HG03025 (cell line): ENCODE measurements around the gene TTC7B.
"Not testable (repeated sequence)": the region's sequence is repeated elsewhere in the genome, so short reads cannot be mapped to it uniquely, and the experiment has no call there.

ENCODE experiments used
- ATAC-seq: cut with Tn5 transposase; IDR thresholded peaks from one replicate; pipeline ENCODE4 v1.9.1; 2021; ENCODE audit warnings: mild to moderate bottlenecking, moderate library complexity; ENCODE audit not compliant: unreplicated experiment, low FRiP score

TTC7B gene

DNA sequence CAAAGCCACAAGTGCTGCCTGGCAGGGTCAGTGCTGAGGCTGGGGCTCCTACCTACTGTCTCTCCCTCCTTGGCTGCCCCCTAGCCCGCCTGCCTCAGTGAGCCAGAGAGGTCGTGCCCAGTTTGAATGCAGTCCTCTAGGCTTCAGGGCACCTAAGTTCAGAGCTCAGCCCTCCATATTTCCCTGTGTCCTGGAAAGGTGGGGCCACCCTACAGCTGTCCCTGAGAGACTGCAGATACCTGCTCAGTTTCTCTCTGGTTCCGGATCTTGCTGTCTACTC, 276.8 kb downstream of the TTC7B start:
- no peak for ATAC-seq

DNA sequence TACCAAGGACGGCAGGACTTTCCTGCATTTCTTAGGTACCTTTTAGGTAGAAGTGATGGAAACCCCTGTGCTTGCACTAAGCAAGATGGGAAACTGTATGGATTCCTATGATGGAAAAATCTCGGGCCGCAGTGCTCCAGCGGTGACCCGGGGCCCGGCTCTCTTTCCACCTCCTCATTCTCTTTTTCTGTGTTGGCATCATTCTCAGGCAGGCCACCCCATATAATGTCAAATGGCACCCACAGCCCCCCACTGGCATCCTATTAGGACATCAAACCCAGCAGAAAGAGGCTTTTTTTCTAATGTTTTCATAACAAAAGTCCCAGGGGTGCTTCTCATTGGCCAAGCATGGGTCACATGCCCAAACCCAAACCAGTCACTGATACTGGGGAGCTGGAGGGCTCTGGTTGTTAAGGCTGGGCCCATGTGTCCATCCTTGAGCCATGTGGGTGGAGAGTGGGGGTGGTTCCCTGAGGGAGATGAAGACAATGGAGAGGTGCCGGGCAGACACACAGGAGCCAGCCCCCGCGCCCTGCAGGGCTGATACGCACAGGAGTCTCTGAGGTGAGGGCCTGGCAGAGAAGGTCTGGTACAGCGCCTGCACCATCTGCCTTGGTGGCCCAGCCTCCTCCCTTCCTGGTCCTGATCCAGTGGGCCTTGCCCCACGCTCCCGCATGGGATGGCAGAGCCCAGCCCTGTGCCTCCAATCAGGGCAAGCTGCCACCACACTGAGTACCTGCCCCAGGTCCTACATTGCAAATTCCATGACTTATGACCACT, 277.3 kb downstream of the TTC7B start:
- no peak for ATAC-seq

DNA sequence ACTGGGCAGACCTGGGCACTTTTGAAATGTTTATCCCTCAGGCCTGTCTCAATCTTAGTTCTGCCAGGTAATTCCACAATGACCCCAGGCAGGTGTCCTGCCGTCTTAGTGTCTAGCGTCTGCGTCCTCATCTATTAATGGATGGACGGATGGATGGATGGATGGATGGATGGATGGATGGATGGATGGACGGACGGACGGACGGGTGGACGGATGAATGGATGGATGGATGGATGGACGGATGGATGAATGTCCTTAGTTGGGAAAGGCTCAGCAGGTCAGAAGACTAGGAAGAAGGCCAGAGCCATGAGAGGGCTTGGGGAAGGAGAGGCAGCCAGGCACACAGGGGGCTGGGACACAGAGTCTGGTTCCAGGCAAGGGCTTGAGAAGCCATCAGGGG, 278.1 kb downstream of the TTC7B start:
- ATAC-seq, result no peak

DNA sequence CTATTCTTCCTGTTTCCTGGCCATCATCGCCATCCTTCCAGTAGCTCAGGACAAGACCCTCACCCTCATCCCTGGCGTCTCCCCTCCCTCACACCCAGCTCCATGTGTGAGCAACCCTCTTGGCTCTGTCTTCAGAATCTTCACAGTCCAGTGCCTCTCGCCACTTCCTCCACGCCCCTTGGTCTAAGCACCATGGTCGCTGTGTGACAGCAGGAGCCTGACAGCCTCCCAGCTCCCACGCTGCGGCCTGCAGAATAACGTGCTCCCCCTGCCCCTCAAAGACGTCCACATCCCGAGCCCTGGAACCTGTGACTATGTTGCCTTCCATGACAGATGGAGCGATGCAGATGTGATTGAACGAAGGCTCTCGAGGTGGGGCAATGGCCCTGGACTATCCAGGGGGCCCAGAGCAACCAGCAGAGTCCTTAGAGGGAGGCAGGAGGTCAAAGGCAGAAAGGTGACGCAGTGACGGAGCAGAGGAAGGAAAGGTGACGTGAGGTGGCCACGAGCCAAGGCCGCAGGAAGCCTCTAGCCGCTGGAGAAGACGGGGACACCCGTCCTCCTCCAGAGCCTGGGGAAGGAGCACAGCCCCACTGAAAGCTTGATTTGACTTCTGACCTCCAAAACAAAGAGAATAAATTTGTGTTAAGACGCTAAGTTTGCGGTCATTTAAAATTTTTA, 279.6 kb downstream of the TTC7B start:
- ATAC-seq, result no peak

DNA sequence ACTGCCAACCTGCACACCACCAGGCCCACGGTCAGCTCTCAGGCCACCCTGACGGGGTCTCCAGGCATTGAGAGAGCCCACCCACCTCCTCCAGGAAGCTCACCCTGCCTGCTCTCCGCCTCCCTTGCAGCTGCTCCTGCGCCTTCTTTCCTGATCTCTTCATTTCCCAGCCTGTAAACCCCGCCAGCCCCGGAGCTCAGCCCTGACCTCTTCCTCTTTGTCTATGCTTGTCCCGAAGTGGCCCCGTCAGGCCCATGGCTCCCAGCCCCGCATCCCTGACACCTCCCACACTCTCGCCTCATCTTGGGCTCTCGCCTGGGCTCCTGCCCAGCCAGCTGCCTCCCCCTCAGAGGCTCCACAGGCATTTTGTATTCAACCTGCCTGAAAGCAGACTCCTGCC, 280.1 kb downstream of the TTC7B start:
- no peak for ATAC-seq

DNA sequence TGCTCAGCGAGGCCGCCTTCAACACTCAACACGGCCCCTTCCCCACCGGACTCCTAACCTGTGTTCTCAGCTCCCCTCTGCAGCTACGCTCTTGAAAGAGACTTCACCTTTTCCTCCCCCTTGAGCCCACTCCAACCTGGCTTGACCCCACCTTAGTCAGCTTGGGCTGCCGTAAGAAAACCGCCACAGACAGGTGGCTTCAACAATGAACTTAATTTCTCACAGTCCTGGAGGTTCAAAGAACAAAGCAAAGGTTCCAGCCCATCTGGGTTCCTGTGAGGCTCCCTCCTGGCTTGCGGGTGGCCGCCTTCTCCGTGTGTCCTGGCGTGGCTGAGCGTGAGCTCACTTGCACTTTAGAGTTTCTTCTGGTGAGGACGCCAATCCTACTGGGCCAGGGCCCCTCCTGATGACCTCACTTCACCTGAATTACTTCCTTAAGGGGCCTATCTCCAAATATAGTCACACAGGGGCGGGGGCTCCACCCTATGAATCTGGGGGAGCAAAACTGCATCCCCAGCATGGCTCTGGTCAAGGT, 280.6 kb downstream of the TTC7B start:
- ATAC-seq, result no peak

DNA sequence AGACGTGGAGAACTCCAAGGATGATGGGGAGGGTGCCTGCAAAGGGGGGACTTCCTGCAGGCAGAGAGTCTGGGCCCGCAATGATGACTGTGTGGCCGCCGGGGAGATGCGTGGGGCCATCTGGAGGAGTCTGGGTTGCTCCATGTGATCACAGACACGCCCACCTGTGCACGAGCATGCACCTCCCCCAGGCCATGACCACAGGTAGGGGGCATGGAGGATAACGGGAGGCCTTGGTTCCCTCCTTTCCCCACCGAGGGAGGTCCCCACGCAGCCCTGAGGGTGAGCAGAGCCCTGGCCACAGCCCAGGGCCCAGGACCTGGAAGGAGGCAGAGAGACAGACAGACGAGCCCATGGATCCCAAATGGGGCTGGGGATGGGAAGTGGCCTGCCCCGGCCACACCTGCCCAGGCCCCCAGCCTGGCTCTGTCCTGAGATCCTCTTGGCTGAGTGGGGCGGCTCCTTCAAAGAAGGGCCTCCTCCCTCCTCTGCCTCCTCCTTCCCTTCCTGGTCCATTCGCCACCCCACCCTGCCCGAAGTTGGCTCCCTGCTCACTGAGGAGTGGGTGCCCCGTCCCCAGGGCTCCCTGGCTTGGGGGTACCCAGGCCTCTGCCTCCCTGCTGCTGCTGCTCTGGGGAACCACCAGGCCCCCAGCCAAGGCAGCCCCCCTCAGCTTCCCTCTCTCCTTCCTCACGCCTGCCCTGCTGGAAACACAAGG, 281.2 kb downstream of the TTC7B start:
- ATAC-seq, result no peak

DNA sequence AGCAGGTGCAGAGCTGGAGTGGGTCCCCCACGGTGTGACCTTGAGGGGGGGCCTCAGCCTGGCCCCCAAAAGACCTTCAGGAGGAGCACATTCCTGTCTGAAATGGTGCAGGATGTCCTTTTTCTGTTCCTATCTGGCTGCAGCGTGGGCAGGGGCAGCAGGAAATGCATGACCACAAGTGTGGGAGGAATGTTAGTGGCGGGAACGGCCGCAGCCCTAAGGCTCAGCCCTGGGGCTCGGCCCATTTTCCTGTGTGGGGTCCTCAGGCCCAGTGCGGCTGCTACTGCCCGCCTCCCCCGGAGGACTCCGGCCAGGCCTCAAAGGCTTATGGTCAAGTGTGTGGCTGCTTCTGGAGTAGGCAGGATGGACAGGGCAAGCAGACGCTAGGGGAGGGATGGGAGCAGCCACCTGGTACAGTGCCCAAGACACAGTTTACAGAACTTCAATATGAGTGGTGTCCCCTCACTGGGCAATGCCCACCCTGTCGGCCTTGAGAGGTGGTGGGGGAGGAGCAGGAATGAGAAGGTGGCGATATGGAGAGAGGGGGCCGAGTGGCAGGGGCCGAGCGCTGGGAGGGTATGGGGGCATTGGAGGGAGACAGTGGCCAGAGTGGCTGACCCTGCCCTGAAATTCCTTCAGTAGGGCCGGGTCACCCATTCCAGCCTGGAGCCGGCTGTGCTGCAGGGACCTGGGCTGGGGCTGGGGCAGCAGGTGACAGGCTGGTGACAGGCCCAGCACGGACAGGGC, 282.0 kb downstream of the TTC7B start:
- ATAC-seq, result no peak

DNA sequence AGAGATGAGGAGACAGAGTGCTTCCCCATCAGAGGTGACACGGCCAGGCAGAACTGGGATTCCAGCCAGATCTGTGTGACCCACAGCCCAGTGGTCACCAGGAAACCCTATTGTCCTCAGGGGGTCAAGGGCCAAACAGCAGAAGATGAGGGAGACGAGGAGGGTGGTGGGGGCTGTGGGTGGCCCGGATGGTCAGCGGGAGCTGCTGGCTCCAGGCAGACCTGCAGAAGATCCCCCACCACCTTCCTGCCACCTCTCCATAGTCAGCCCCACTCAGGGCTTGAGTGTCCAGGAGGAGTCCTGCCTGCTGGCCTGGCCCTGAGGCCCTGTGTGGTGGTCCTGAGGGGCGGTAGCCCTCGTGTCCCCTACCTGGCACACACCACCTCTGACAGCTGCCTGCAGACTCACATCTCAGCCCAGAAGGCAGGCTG, 282.6 kb downstream of the TTC7B start:
- no peak for ATAC-seq

DNA sequence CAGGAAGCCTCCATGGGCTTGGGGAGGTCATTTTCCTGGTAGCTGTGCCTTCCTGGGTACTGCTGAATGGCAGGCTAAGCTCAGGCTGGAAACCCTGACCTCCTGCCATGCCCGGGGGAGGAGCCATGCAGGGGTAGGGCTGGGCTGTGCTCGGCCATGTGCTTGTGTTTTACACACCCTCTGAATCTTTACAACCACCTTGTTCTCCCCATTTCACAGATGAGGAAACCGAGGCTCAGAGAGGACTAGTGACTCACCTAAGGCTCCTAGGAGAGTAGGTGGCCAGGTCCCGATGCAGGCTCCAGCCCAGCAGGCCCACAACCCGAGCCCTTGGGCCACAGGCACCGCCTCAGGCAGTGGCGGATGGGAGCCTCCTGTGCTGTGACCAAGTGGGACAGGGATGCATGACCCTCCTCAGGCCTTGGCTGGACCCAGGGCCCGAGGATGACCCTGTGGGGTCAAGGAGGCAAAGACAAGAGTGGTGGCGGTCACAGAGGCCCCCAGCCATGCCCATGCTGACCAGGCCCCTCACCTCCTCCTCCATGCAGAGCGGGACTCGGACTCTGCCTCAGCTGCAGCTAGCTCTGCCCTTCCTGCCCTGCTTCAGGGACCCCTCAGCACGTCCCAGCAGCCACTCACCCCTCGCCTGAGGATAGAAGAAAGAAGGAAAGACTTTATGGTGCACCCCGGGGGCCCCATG, 283.3 kb downstream of the TTC7B start:
- no peak for ATAC-seq

DNA sequence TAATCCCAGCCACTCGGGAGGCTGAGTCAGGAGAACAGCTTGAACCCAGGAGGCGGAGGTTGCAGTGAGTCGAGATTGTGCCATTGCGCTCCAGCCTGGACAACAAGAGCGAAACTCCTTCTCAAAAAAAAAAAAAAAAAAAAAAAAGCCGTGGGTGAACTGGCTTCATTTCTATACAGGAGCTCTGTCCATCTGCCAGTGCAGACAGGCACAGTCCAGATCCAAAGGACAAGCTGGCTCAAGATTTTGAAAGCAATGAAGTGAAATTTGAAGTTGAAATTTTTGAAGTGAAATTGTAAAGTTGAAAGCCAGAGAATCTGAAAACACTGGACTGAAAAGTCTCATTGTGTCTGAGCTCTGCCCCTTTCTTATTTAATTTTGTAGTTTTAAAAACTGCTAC, 284.7 kb downstream of the TTC7B start:
- ATAC-seq, result no peak

DNA sequence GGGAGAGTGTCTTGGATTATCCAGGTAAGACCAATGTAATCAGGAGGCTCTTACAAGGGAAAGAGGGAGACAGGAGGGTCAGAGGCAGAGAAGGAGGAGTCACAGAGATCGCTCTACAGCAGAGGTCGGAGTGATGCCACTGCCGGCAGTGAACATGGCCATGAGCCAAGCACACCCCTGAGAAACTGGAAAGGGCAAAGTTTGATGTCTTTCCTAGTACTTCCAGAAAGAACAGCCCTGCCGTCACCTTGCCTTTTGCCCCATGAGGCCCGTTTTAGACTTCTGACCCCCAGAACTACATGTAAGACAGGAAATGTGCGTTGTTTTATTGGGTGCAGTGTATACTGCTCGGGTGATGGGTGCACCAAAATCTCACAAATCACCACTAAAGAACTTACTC, 285.7 kb downstream of the TTC7B start:
- no peak for ATAC-seq

DNA sequence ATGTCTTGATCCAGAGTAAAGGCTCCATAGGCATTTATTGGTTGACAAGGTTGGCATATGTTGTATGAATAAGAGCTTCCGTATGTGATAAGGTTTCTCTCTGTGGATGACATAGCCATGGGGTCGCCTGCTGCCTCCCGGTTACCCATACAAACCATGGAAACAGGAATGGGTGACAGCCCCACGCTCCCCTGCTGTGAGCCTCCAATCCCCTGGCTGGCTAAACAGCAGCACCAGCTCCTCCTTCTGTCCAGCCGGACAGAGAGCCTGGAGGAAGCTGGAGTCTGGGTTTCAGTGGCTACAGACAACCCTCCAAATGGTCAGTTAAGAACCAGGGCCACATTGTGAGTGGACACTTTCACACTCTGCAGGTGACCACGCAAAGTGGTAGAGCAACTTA, 288.3 kb downstream of the TTC7B start:
- ATAC-seq, result no peak

DNA sequence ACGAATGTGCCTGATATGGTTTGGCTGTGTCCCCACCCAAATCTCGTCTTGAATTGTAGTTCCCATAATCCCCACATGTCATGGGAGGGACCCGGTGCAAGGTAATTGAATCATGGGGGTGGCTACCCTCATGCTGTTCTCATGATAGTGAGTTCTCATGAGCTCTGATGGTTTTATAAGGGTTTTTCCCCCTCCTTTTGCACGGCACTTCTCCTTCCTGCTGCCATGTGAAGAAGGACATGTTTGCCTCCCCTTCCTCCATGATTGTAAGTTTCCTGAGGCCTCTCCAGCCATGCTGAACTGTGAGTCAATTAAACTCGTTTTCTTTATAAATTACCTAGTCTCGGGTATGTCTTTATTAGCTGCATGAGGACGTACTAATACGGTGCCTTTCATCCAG, 289.7 kb downstream of the TTC7B start:
- ATAC-seq, result not testable (repeated sequence)

DNA sequence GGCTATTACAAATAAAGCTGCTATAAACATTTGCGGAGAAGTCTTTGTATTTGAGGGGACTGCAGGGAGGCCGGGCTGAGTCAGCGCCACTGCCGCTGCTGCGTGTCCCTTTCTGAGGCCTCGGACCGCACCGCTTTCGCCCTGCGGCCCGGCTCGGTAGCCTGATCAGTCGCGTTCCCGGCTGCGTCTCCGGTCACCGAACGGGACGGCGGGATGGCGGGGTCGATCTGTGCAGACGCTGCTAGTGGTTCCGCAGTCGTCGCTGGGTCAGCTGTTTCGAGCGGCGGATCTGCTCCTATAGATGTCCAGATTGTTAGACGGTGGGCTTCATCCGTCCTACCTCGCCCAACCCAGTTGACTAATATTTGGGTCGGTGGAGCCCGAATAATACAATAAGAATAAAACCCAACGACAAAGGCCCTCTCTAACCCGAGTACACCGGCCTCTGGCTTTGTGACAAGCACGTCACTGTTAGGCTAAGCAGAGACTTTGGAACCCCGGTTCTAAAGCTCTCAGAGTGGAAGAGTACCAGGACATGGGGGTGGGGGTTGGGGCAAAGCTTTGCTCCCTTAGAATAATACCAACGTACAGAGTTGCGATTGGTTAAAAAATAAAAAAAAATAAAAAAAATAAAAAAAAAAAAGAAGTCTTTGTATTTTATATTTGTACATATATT, 290.7 kb downstream of the TTC7B start:
- not testable (repeated sequence) for ATAC-seq

DNA sequence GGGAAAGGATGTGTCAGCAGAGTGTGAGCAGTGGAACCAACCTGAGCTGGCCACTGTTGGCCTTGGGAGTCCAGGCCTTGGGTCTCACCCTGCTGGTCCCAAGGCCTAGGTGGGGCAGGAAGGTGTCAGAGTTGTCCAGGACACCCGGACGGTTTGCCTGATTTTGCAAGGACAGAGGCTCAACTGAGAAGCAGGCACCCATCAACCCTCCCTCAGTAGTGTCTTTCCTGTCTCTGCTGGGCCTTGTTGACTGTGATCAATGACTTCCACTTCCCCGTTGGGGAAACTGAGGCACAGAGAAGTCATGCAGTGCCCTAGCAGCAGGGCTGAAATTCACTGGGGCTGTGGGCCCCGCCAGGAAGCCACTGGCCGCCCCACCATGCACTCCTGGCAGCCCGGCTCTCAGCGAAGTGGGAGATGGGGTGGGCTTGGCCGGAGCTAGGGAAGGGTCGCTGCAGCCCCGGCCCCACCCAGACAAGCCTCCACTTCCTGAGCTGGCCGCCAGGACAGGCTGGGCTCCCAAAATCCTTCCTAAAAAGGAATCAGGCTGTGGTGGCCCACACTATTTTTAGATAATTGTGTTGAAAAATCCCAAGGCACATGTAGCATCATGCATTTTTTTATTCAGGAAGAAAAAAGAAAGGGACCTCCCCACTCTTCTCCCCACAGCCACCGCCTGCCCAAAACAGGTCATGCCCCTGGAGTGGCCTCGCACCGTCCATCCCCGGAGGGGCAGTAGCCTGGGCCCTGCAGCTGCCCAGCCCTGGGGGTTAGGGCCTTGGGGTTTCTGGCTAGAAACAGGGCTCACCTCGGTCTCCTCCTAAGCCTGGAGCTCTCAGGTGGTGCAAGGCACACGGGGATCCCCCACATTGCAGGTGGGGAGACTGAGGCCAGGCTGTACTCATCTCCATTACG, 292.0 kb downstream of the TTC7B start:
- ATAC-seq, result no peak

DNA sequence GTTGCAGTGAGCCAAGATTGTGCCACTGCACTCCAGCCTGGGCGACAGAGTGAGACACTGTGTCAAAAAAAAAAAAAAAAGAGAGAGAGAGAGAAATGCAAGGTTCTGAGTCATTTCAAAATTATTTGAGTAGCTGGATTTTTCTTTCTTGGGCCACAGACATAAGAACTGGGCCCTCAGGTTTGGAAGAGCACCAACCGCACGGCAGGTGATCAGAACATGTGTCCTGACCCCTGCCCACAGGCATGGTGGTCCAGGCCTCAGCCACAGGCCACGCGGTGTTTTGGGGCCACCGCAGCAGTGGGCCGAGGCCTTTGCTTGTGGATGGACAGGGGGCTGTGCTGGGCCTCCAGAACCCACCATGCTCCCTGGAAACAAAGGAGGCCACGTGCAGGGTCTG, 292.7 kb downstream of the TTC7B start:
- no peak for ATAC-seq

DNA sequence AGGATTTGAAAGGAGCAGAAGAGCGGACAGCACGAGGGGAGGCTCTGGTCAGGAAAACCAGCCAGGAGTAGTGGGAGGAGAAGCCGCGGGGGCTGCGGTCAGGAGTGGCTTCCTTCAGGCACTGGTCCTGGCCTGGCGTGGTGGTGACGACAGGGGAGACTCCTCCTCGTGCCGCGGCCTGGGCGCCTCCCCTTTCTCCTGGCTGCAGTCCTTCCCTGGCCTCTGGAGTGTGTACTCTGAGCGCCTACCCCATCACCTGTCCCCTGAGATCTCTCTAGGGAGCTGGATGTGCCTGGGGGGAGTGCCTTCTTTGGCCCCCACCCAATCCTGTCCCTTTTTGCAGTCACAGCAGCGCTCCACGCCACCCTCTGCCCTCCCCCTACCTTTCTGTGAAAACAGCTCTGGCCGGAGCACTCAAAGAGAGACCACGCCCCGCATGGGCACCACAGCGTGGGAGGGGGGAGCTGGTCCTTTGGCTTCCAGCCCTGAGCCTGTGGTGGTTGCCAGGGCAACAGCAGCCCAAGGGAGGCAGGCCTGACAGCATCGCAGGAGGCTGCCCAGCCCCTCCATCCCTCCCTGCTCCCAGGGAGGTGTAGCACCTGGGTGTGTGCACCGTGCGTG, 293.5 kb downstream of the TTC7B start:
- ATAC-seq, result no peak
